ENCODE data around the gene AUTS2.

DNA sequence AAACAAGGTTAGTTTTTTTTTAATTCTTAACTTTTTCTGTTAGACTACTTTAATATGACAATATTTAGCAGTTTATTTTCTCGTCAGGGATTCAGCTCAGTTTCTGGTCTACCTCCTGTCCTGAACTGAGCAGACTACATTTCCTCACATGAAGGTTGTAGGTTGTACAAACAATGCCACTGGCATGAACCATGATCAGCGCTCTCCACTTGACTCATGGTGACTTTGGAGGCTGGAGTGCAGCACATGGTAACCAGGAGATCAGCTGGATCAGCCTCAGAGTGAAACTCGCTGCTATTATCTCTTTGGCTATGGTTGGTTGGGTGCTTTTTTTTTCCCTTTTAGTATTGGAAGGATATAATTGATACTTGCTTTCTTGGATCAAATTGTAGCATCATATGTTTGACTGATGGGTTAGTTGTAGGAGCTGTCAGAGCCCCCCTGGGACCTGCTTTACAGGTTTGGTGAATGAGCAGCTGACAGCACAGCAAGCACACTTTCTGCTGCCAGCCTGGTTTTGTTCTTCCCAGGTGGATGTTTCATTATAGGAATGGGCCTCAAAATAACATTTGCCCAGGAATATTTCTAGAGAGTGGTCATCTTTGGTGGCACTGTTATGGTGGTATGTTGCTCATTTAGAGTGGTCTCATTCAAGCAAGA lies 556.4 kb downstream of the AUTS2 start:
- TF ChIP-seq CTCF (IDR thresholded peaks at IDR 0.05 in 8 of 11, conservative IDR thresholded peaks at IDR 0.05 in 3 of 11) (no peak), POLR2A (IDR thresholded peaks at IDR 0.05) (no peak), POLR2AphosphoS5 (IDR thresholded peaks at IDR 0.05) (no peak)

All from spleen (tissue), 7 donors.